Sciatic nerve (tissue), 2 donors: Measurements from ENCODE around the gene PDXDC1. TPM values are rescaled to one million over a fixed set of nuclear protein-coding genes. Genes with fewer than 3 reads are reported as not detected.
"Not testable (repeated sequence)": the region's sequence is repeated elsewhere in the genome, so short reads cannot be mapped to it uniquely, and the experiment has no call there.

Source experiments
- ATAC-seq: fragments of 200-7000 bp; cut with Tn5 transposase; one replicate; pipeline ENCODE4 v1.9.1; 2020; ENCODE audit warnings: mild to moderate bottlenecking, moderate library complexity
- DNase-seq: peaks from one replicate; pipeline ENCODE4 v3.0.0-alpha.2; 2020; ENCODE audit warnings: low spot score
- intact Hi-C: fragments of 100-400 bp; cut with DNase I; formaldehyde crosslinking; loops from one replicate; pipeline ENCODE4 v1.14.2; 2022
- total RNA-seq: library from RNA; stranded (reverse); fragmentation: NEBNext Ultra II Directional; extraction: Animal tissue kit (Norgen Biotek cat#: 25700); gene quantifications from one replicate; pipeline ENCODE4 v1.2.1, GENCODE V29; 2021
- donor health status: DM: no; HTN: no; CAD: no.
- donor health status: DM: no; HTN: no; CAD: no.

PDXDC1 gene
- total RNA-seq, 1 donor from 2014 or later, result 58.6 TPM

- DNase-seq, result no peak
- ATAC-seq, result no peak
- intact Hi-C loops, result no loop called here
Observed at GRCh38 chr16:15141586-15141985, 166.8 kb downstream of the PDXDC1 start.

GRCh38 chr16:15142107-15142890 lies 167.5 kb downstream of the PDXDC1 start:
- intact Hi-C loops, DNase-seq: not testable (repeated sequence)
- ATAC-seq, result peak; percentile 5

GRCh38 chr16:15142891-15143600 lies 168.2 kb downstream of the PDXDC1 start:
- ATAC-seq, intact Hi-C loops, DNase-seq: not testable (repeated sequence)

- DNase-seq, intact Hi-C loops: not testable (repeated sequence)
- ATAC-seq, result peak; percentile 3
Observed at GRCh38 chr16:15143601-15144091, 168.8 kb downstream of the PDXDC1 start.

- intact Hi-C loops, result not testable (repeated sequence)
- ATAC-seq (peak; percentile 60), DNase-seq (peak; percentile 66)
Observed at GRCh38 chr16:15144092-15144631, 169.3 kb downstream of the PDXDC1 start.

GRCh38 chr16:15144781-15145417 lies 170.1 kb downstream of the PDXDC1 start:
- intact Hi-C loops, DNase-seq: not testable (repeated sequence)

GRCh38 chr16:15145418-15146263 lies 170.8 kb downstream of the PDXDC1 start:
- intact Hi-C loops, result not testable (repeated sequence)
- ATAC-seq (peak; percentile 42), DNase-seq (peak; percentile 64)

More at GRCh38 chr16:15144781-15145417, 170.1 kb downstream of the PDXDC1 start:
- ATAC-seq, result peak; percentile 9

- DNase-seq, ATAC-seq, intact Hi-C loops: not testable (repeated sequence)
Observed at GRCh38 chr16:15146264-15146662, 171.4 kb downstream of the PDXDC1 start.

- ATAC-seq, intact Hi-C loops, DNase-seq: not testable (repeated sequence)
Observed at GRCh38 chr16:15148831-15149230, 174.0 kb downstream of the PDXDC1 start.

- intact Hi-C loops, DNase-seq, ATAC-seq: not testable (repeated sequence)
Observed at GRCh38 chr16:15149260-15149659, 174.4 kb downstream of the PDXDC1 start.

GRCh38 chr16:15154005-15154404 lies 179.2 kb downstream of the PDXDC1 start:
- intact Hi-C loops, ATAC-seq: not testable (repeated sequence)
- peak; percentile 68 for DNase-seq

- peak; percentile 99 for ATAC-seq
- intact Hi-C loops, result not testable (repeated sequence)
Observed at GRCh38 chr16:15154650-15155562, 180.1 kb downstream of the PDXDC1 start.

GRCh38 chr16:15157644-15158043 lies 182.8 kb downstream of the PDXDC1 start:
- ATAC-seq, intact Hi-C loops, DNase-seq: not testable (repeated sequence)

More at GRCh38 chr16:15154650-15155562, 180.1 kb downstream of the PDXDC1 start:
- peak; percentile 93 for DNase-seq

- intact Hi-C loops, result not testable (repeated sequence)
Observed at GRCh38 chr16:15159671-15160070, 184.8 kb downstream of the PDXDC1 start.

GRCh38 chr16:15160571-15160970 lies 185.7 kb downstream of the PDXDC1 start:
- ATAC-seq, DNase-seq, intact Hi-C loops: not testable (repeated sequence)

More at GRCh38 chr16:15159671-15160070, 184.8 kb downstream of the PDXDC1 start:
- DNase-seq, ATAC-seq: not testable (repeated sequence)

- ATAC-seq, DNase-seq, intact Hi-C loops: not testable (repeated sequence)
Observed at GRCh38 chr16:15163055-15163454, 188.2 kb downstream of the PDXDC1 start.

GRCh38 chr16:15166177-15166576 lies 191.4 kb downstream of the PDXDC1 start:
- ATAC-seq, DNase-seq, intact Hi-C loops: not testable (repeated sequence)
